Natural killer cell (primary cell): ENCODE measurements around the gene QSER1. TPM values are rescaled to one million over a fixed set of nuclear protein-coding genes. Genes with fewer than 3 reads are reported as not detected.

ENCODE experiments used
- ATAC-seq, 3 donors: fragments of 150-1000 bp in 2 of 3; fragments of 200-7000 bp in 1 of 3; cut with Tn5 transposase; 1 replicate in 1 of 3; 2 replicates in 2 of 3; pipeline ENCODE4 v1.10.0; 2021; ENCODE audit warnings: mild to moderate bottlenecking in 2 of 3, moderate library complexity in 2 of 3
- DNase-seq, 2 donors: peaks; one replicate each; pipeline versions ENCODE4 v3.0.0 to v3.0.0-alpha.2; 2013 to 2021; ENCODE audit warnings: mixed read lengths in 1 of 2
- H3K27ac ChIP-seq: one replicate; pipeline ENCODE4 v1.5.1; 2013; ENCODE audit warnings: mild to moderate bottlenecking, low read length
- H3K27me3 ChIP-seq: one replicate; pipeline ENCODE4 v1.6.1; 2013; ENCODE audit warnings: low read length; ENCODE audit not compliant: control insufficient read depth, insufficient read depth
- H3K36me3 ChIP-seq: one replicate; pipeline ENCODE4 v1.6.1; 2013; ENCODE audit warnings: low read length; ENCODE audit not compliant: control insufficient read depth, insufficient read depth
- H3K4me1 ChIP-seq: one replicate; pipeline ENCODE4 v1.6.1; 2013; ENCODE audit warnings: low read length; ENCODE audit not compliant: control insufficient read depth, insufficient read depth
- H3K4me3 ChIP-seq: one replicate; pipeline ENCODE4 v1.5.1; 2013; ENCODE audit warnings: low read length
- H3K9me3 ChIP-seq: one replicate; pipeline ENCODE4 v1.6.1; 2013; ENCODE audit warnings: low read length; ENCODE audit not compliant: control insufficient read depth, insufficient read depth
- H3K27ac Mint-ChIP-seq, 2 donors: one replicate each; pipeline ENCODE4 v1.8.0; 2022; ENCODE audit warnings: mild to moderate bottlenecking in 2 of 2, mixed read lengths in 2 of 2, moderate library complexity in 1 of 2
- H3K27me3 Mint-ChIP-seq, 2 donors: one replicate each; pipeline ENCODE4 v1.8.0; 2022; ENCODE audit warnings: low read depth in 2 of 2, mixed read lengths in 2 of 2
- H3K36me3 Mint-ChIP-seq: one replicate; pipeline ENCODE4 v1.8.0; 2022; ENCODE audit warnings: mixed read lengths
- H3K4me1 Mint-ChIP-seq, 2 donors: one replicate each; pipeline ENCODE4 v1.8.0; 2022; ENCODE audit warnings: mixed read lengths in 2 of 2
- H3K4me3 Mint-ChIP-seq: one replicate; pipeline ENCODE4 v1.8.0; 2022; ENCODE audit warnings: mild to moderate bottlenecking, moderate library complexity, mixed read lengths
- H3K9me3 Mint-ChIP-seq, 2 donors: one replicate each; pipeline ENCODE4 v1.8.0; 2022; ENCODE audit warnings: mixed read lengths in 2 of 2
- CTCF ChIP-seq: fragments of 200-600 bp; IDR thresholded peaks from one replicate; pipeline ENCODE4 v1.8.0; 2022; ENCODE audit warnings: antibody characterized with exemption
- WGBS: methylation state at CpG from one replicate; pipeline ENCODE4 v1.1.7; 2013; ENCODE audit warnings: missing lambda C conversion rate; ENCODE audit not compliant: insufficient coverage; 5-methylcytosine and 5-hydroxymethylcytosine counted together
- intact Hi-C: fragments of 100-400 bp; cut with micrococcal nuclease; formaldehyde crosslinking; loops from one replicate; pipeline ENCODE4 v1.14.2; 2022
- total RNA-seq, 4 donors: library from RNA; stranded (reverse); fragments of 120-200 nt in 1 of 4; gene quantifications; one replicate each; pipeline versions ENCODE4 v1.2.3 to v1.2.4, GENCODE V29; 2013 to 2022

QSER1 gene
- total RNA-seq, 3 donors from 2014 or later (not counting 1 experiment from before 2014, with no cell fraction given), result 14.5 to 21.5 (median 17.8) TPM

- Histone ChIP-seq H3K9me3 (no peaks in the 10 kb centered on the region), H3K27ac (no peak overlapping the region), H3K27me3 (no peaks in the 10 kb centered on the region), H3K4me1 (no peaks in the 10 kb centered on the region), H3K4me3 (no peak overlapping the region), H3K36me3 (no peaks in the 10 kb centered on the region)
- H3K36me3 Mint-ChIP-seq, result peaks cover 9% of the 10 kb centered on the region
- DNase-seq (no peak), ATAC-seq (no peak)
- TF ChIP-seq CTCF, result no peak
- H3K27me3 Mint-ChIP-seq, result peaks cover 0 to 6% of the 10 kb centered on the region in 2 donors
- H3K4me1 Mint-ChIP-seq, result no peaks in the 10 kb centered on the region
- intact Hi-C loops, result no loop called here
- 94% methylated on average over 7 of the region's 8 CpGs for WGBS
- H3K27ac Mint-ChIP-seq, result no peak overlapping the region
- no peak overlapping the region for H3K4me3 Mint-ChIP-seq
- peaks cover 3 to 6% of the 10 kb centered on the region in 2 donors for H3K9me3 Mint-ChIP-seq
These were observed 95.2 kb downstream of the QSER1 start for GRCh38 chr11:32987851-32988250.

GRCh38 chr11:32990481-32990880, 97.9 kb downstream of the QSER1 start:
- no peak for TF ChIP-seq CTCF
- ATAC-seq (no peak), DNase-seq (no peak)
- no peaks in the 10 kb centered on the region for H3K36me3 ChIP-seq
- no peak overlapping the region for H3K27ac ChIP-seq
- WGBS, result 50% methylated on average over 1 of the region's 1 CpG
- Mint-ChIP-seq H3K27ac (no peak overlapping the region), H3K4me1 (no peaks in the 10 kb centered on the region), H3K36me3 (peaks cover 9% of the 10 kb centered on the region), H3K9me3 (peaks cover 3 to 6% of the 10 kb centered on the region in 2 donors), H3K4me3 (no peak overlapping the region), H3K27me3 (peaks cover 0 to 17% of the 10 kb centered on the region in 2 donors)
- no peaks in the 10 kb centered on the region for H3K27me3 ChIP-seq
- intact Hi-C loops, result no loop called here
- no peaks in the 10 kb centered on the region for H3K4me1 ChIP-seq
- H3K9me3 ChIP-seq, result no peaks in the 10 kb centered on the region
- H3K4me3 ChIP-seq, result no peak overlapping the region

GRCh38 chr11:32991427-32991826, 98.8 kb downstream of the QSER1 start:
- DNase-seq (no peak), ATAC-seq (no peak)
- no peaks in the 10 kb centered on the region for H3K4me1 Mint-ChIP-seq
- intact Hi-C loops, result no loop called here
- H3K27ac Mint-ChIP-seq, result no peak overlapping the region
- TF ChIP-seq CTCF, result no peak
- no peaks in the 10 kb centered on the region for H3K4me1 ChIP-seq
- no peaks in the 10 kb centered on the region for H3K9me3 ChIP-seq
- H3K27me3 Mint-ChIP-seq, result peaks cover 0 to 26% of the 10 kb centered on the region in 2 donors
- peaks cover 9% of the 10 kb centered on the region for H3K36me3 Mint-ChIP-seq
- 91% methylated on average over 3 of the region's 3 CpGs for WGBS
- no peak overlapping the region for H3K4me3 Mint-ChIP-seq
- no peaks in the 10 kb centered on the region for H3K27me3 ChIP-seq
- H3K4me3 ChIP-seq, result no peak overlapping the region
- H3K36me3 ChIP-seq, result no peaks in the 10 kb centered on the region
- no peak overlapping the region for H3K27ac ChIP-seq
- peaks cover 3 to 6% of the 10 kb centered on the region in 2 donors for H3K9me3 Mint-ChIP-seq

- H3K27ac ChIP-seq, result no peak overlapping the region
These were observed 99.3 kb downstream of the QSER1 start for GRCh38 chr11:32991898-32992297.

More at GRCh38 chr11:32991898-32992297, 99.3 kb downstream of the QSER1 start:
- Mint-ChIP-seq H3K27me3 (peaks cover 4 to 29% of the 10 kb centered on the region in 2 donors), H3K4me3 (no peak overlapping the region), H3K9me3 (peaks cover 3 to 6% of the 10 kb centered on the region in 2 donors), H3K4me1 (no peaks in the 10 kb centered on the region), H3K36me3 (peaks cover 9% of the 10 kb centered on the region), H3K27ac (no peak overlapping the region)
- no peak for ATAC-seq
- H3K4me3 ChIP-seq, result no peak overlapping the region
- no peaks in the 10 kb centered on the region for H3K9me3 ChIP-seq
- H3K27me3 ChIP-seq, result no peaks in the 10 kb centered on the region
- intact Hi-C loops, result no loop called here
- TF ChIP-seq CTCF, result no peak
- no peaks in the 10 kb centered on the region for H3K4me1 ChIP-seq
- no peak for DNase-seq
- no peaks in the 10 kb centered on the region for H3K36me3 ChIP-seq
